ENCODE measurements around the gene NCS1.

DNA sequence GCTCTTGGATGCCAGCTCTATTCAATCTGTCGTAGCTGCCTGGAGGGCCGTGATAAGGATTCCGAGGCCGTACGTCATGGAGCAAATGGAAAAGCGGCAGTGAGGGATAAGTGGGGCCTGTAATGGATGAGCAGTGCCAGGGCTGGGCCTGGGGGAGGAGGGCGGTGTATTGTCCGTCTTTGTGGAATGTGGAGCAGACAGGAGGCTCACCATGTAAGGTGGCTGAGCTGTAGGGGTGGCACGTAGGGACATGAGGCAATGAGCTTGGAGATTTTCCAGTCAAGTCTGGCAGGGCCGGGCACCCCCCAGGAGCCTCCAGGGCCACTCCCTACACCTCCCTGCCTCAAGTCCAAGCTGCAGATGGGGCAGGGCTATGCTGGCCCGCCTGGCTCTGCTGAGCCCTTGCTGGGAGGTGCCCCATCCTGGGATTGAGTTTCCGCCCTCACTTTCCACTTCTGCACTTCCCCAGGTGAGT, 29.2 kb downstream of the NCS1 start:
- no peak for TF ChIP-seq POLR2A (IDR thresholded peaks at IDR 0.05; ENCODE audit: low read depth, low read length)
- TF ChIP-seq POLR2AphosphoS5 (IDR thresholded peaks at IDR 0.05; ENCODE audit: low read depth, low read length), result no peak
- no peak for TF ChIP-seq TAF1 (IDR thresholded peaks at IDR 0.05; ENCODE audit: borderline replicate concordance, low read depth, low read length)

All from GM12892 (cell line).